Ishikawa (cell line): ENCODE data around the gene PIK3R4.

Source experiments
- CEBPB ChIP-seq: IDR thresholded peaks from 2 replicates; pipeline ENCODE4 v1.6.1; 2012
- CREB1 ChIP-seq: IDR thresholded peaks from 2 replicates; pipeline ENCODE4 v1.6.1; 2012; ENCODE audit warnings: low read depth
- EGR1 ChIP-seq: IDR thresholded peaks from 2 replicates; pipeline ENCODE4 v1.6.1; 2012
- EP300 ChIP-seq: IDR thresholded peaks from 2 replicates; pipeline ENCODE4 v1.6.1; 2012; ENCODE audit warnings: borderline replicate concordance
- FOXM1 ChIP-seq: IDR thresholded peaks from 2 replicates; pipeline ENCODE4 v1.6.1; 2012; ENCODE audit warnings: low read depth, borderline replicate concordance
- NFIC ChIP-seq: IDR thresholded peaks from 2 replicates; pipeline ENCODE4 v1.6.1; 2012
- RAD21 ChIP-seq: IDR thresholded peaks from 2 replicates; pipeline ENCODE4 v1.6.1; 2012; ENCODE audit warnings: low read depth
- TAF1 ChIP-seq: IDR thresholded peaks from 2 replicates; pipeline ENCODE4 v1.6.1; 2012; ENCODE audit warnings: low read depth, mild to moderate bottlenecking
- TCF12 ChIP-seq: IDR thresholded peaks from 2 replicates; pipeline ENCODE4 v1.6.1; 2012; ENCODE audit warnings: low read depth
- TEAD4 ChIP-seq: IDR thresholded peaks from 2 replicates; pipeline ENCODE4 v1.6.1; 2012
- YY1 ChIP-seq: IDR thresholded peaks from 2 replicates; pipeline ENCODE4 v1.6.1; 2012; ENCODE audit warnings: low read depth
- ZBTB7A ChIP-seq: IDR thresholded peaks from 2 replicates; pipeline ENCODE4 v1.6.1; 2012; ENCODE audit warnings: low read depth
- TF ChIP-seq, protein P1 (sequence below): IDR thresholded peaks from 2 replicates; pipeline ENCODE4 v1.6.1; 2012
- TF ChIP-seq, protein P2 (sequence below): IDR thresholded peaks from 2 replicates; pipeline ENCODE4 v1.6.1; 2012; ENCODE audit warnings: low read depth, mild to moderate bottlenecking
- TF ChIP-seq, protein P3 (sequence below): IDR thresholded peaks from 2 replicates; pipeline ENCODE4 v1.6.1; 2012

The PIK3R4 gene

DNA sequence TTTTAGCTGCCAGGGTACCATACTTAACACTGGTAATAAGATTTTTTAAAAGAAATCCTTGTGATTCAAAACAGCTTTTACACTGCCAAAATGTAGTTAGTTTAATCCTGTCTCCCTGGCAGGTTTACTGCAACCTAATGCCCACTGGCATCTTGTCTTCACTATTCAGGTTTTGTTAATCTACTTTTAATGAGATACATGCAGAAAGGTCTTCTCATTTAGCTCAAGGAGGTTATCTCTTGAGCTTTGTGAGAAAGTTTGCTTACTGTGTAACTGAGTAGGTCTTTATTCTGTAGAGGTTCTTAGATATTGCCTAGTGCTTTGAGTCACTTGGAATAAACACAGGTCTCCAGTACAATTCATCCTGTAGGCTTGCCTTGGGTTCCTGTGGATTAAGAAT, 110.7 kb downstream of the PIK3R4 start:
- no peak for TF ChIP-seq CREB1
- no peak for TF ChIP-seq TCF12
- no peak for TF ChIP-seq EGR1
- TF ChIP-seq, protein P1, sequence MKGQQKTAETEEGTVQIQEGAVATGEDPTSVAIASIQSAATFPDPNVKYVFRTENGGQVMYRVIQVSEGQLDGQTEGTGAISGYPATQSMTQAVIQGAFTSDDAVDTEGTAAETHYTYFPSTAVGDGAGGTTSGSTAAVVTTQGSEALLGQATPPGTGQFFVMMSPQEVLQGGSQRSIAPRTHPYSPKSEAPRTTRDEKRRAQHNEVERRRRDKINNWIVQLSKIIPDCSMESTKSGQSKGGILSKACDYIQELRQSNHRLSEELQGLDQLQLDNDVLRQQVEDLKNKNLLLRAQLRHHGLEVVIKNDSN, result no peak
- no peak for TF ChIP-seq EP300
- TF ChIP-seq FOXM1, result no peak
- no peak for TF ChIP-seq TEAD4
- TF ChIP-seq, protein P2, sequence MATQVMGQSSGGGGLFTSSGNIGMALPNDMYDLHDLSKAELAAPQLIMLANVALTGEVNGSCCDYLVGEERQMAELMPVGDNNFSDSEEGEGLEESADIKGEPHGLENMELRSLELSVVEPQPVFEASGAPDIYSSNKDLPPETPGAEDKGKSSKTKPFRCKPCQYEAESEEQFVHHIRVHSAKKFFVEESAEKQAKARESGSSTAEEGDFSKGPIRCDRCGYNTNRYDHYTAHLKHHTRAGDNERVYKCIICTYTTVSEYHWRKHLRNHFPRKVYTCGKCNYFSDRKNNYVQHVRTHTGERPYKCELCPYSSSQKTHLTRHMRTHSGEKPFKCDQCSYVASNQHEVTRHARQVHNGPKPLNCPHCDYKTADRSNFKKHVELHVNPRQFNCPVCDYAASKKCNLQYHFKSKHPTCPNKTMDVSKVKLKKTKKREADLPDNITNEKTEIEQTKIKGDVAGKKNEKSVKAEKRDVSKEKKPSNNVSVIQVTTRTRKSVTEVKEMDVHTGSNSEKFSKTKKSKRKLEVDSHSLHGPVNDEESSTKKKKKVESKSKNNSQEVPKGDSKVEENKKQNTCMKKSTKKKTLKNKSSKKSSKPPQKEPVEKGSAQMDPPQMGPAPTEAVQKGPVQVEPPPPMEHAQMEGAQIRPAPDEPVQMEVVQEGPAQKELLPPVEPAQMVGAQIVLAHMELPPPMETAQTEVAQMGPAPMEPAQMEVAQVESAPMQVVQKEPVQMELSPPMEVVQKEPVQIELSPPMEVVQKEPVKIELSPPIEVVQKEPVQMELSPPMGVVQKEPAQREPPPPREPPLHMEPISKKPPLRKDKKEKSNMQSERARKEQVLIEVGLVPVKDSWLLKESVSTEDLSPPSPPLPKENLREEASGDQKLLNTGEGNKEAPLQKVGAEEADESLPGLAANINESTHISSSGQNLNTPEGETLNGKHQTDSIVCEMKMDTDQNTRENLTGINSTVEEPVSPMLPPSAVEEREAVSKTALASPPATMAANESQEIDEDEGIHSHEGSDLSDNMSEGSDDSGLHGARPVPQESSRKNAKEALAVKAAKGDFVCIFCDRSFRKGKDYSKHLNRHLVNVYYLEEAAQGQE, result no peak
- TF ChIP-seq, protein P3, sequence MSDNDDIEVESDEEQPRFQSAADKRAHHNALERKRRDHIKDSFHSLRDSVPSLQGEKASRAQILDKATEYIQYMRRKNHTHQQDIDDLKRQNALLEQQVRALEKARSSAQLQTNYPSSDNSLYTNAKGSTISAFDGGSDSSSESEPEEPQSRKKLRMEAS, result no peak

DNA sequence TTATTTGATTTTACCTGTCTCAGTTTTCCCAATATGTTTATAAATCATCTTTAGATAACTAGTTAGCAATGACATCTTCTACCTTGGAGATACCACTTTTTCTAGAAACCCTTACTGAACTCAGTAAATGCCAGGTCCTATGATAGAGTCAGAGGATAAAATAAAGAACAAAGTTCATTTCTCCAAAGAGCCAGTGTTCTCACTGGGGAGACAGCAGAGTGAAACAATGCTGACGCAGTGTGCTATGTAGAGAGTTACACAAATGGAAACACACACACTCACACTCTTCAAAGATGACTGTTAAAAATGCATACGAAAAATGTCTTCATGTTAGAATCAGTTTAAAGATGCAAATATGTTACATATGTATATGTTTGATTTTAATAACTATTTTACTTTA, 111.3 kb downstream of the PIK3R4 start:
- TF ChIP-seq, protein P3, result no peak
- no peak for TF ChIP-seq TAF1
- TF ChIP-seq TEAD4, result no peak
- TF ChIP-seq, protein P2, result no peak
- TF ChIP-seq FOXM1, result no peak
- TF ChIP-seq YY1, result no peak
- no peak for TF ChIP-seq EP300
- no peak for TF ChIP-seq CEBPB
- TF ChIP-seq, protein P1, result no peak
- TF ChIP-seq NFIC, result no peak
- TF ChIP-seq TCF12, result no peak
- TF ChIP-seq RAD21, result no peak
- TF ChIP-seq CREB1, result no peak
- TF ChIP-seq EGR1, result no peak
- TF ChIP-seq ZBTB7A, result no peak
